22Rv1 (cell line): ENCODE data around the gene KIFC3.
"Not testable (repeated sequence)": the region's sequence is repeated elsewhere in the genome, so short reads cannot be mapped to it uniquely, and the experiment has no call there.

Source experiments
- H3K27ac ChIP-seq: fragments of 450-650 bp; 2 replicates; pipeline ENCODE4 v1.5.1; 2017
- CTCF ChIP-seq: fragments of 450-650 bp; IDR thresholded peaks from 2 replicates; pipeline ENCODE4 v1.5.1; 2017; ENCODE audit warnings: mild to moderate bottlenecking
- ZFX ChIP-seq: fragments of 450-650 bp; IDR thresholded peaks from 2 replicates; pipeline ENCODE4 v1.6.1; 2017; ENCODE audit warnings: antibody characterized with exemption, borderline replicate concordance

KIFC3 gene

DNA sequence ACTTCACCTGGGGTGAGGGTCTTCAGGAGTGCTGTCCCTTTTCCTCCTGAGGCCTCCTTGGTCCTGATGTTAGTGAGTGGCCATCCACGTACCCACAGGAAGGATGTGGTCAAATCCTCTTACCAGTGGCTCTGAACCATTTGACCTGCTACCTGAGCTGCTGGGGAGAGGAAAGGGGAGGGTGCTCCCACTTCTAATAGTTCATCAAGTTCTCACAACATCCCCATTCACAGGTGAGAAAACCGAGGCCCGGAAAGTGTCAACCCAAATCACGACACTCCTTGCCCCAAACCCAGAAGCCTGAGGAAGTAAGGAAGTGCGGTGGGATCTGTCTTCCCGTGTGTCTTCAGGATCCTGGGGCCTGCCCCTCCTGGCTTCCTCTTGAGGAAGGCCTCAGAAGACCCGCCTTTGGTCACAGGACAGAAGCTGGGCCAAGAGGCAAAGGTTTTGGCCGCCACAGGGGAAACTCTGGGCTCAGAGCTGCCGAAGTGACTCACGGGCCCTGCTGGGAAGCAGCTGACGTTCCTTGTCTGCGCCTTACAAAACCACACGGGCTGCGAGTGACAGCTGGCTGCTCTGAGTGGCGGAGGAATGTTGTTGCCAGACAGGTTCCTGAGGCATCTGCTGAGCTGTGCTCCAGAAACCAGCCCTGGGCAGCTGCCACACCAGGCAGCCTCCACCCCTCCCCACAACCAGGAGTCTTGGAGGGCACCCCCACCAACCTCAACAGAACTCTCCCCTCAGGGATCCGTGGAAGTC lies 13.9 kb upstream of the KIFC3 start:
- TF ChIP-seq CTCF (no peak), ZFX (no peak)
- H3K27ac ChIP-seq, result no peak overlapping the region

GRCh38 chr16:57814896-57815295 lies 12.6 kb upstream of the KIFC3 start:
- no peak overlapping the region for H3K27ac ChIP-seq

GRCh38 chr16:57813466-57813865 lies 11.2 kb upstream of the KIFC3 start:
- no peak overlapping the region for H3K27ac ChIP-seq
- no peak for TF ChIP-seq CTCF
- TF ChIP-seq ZFX, result no peak

More at GRCh38 chr16:57814896-57815295, 12.6 kb upstream of the KIFC3 start:
- TF ChIP-seq ZFX, result no peak
- no peak for TF ChIP-seq CTCF

DNA sequence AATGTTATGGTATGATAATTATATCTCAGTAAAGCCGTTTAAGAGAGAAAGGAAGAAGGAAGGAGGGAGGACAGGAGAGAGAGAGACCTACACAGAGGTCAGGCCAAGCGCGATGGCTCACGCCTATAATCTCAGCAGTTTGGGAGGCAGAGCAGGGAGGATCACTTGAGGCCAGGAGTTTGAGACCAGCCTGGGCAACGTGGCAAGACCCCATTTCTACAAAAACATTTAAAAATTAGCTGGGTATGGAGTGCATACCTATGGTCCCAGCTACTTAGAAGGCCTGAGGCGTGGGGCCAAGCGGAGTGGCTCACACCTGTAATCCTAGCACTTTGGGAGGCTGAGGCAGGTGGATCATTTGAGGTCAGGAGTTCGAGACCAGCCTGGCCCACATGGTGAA lies 9.0 kb upstream of the KIFC3 start:
- not testable (repeated sequence) for H3K27ac ChIP-seq

DNA sequence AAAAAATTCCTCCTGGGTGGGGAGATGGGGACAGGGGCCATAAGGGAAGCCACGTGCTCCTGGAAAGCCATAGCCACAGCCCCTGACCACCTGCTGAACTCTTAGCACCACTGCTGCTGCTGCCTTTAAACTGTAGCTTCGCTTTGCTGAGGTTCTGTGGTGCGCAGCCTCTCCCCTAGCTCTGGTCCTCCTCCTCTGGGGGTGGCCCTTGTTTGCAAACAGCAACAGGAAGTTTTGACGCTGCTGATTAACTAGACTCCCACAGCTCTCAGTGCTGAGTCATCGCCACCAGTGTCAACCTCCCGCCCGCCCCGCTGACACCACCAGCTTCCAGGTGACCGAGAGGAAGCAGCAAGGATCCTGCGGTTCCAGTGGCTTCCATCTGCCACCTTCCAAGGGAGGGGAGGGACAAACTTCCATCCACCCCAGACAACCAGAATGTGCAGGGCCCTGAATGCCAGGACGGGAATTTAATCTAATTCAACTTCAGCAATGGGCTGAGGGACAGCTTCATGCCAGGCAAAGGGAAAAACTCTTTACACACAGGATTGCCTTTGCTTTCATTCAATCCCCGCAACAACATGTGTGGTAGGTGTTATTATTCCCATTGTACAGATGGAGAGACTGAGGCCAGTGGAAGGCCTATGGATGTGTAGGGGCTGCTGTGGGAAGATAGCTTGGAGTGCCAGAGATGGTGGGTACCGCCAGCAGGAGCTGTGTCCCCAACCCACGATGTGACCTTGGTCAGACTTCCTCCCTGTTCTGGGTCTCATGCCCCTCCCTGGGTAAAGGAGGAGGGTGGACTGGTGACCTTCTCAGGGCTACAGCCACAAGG lies 8.1 kb upstream of the KIFC3 start:
- TF ChIP-seq CTCF (no peak), ZFX (no peak)
- no peak overlapping the region for H3K27ac ChIP-seq

DNA sequence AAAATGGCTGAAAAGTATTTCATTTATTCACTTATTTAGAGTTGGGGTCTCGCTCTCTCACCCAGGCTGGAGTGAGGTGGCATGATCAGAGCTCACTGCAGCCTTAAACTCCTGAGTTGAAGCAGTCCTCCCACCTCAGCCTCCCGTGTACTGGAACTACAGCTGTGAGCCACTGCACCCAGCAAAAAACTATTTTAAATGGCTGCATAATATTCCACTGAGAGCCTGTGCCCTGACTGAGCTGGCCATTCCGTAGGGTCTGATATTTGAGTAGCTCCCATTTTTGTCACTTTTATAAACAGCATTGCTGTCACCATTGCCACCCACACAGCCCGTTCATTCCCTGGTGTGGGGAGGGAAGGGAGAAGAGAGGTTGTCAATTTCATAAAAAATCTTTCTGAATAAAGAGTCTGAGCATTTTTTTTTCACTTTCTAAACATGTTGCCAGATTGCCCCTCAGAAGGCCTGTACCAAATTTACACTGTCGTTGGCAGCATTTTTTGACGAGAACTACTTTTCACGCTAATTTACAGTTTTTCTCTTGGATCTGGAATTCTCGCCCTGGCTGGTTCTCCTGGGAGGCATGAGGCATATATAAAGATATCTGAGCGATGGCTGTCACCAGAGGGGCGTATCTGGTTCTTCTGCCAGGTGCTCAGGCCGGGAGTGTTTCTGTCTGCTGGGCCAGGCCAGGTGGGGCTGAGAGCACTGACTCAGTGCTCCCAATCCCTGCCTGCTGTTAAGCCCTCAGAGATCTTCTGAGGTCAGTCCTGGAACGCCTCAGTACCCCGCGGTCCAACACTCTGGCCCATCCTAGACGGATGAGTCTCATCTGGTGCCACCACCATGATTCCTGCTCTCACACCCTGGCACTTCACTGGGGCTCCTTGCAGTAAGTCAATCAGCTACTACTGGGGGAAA lies 7.2 kb upstream of the KIFC3 start:
- no peak for TF ChIP-seq CTCF
- H3K27ac ChIP-seq, result no peak overlapping the region

DNA sequence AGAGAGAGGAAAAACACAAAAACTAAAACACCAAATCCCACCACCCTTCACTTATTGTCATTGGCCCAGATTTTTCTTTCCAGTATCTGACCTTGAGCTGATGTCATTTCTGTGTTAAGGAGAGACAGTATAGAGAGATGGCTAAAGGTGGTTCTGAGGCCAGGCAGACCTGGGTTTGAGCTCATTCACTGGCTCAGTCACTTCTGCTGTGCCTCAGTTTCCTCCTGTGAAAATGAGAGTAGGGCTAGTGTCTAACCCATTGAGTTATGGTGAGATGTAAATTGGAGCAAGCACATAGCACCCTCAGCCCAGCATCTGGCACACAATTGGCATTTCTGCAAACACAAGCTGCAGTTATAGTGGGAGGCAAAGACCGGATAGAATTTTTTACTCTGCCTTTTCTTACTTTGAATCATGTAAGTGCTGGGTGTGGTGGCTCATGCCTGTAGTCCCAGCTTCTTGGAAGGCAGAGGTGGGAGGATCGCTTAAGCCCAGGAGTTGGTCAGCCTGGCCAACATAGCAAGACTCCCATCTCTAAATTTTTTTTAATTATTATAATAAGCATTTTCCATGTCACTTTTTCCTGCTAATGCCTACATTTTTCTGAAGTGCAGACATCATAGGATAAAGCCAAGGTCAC lies 6.4 kb upstream of the KIFC3 start:
- no peak for TF ChIP-seq ZFX
- no peak for TF ChIP-seq CTCF
- no peak overlapping the region for H3K27ac ChIP-seq
